ENCODE measurements around the gene ITGA8. TPM values are rescaled to one million over a fixed set of nuclear protein-coding genes. Genes with fewer than 3 reads are reported as not detected.

ITGA8 gene
- total RNA-seq, 1 donor, result 2.5 TPM

- Histone ChIP-seq H3K27me3 (ENCODE audit: insufficient read depth, low read length) (peaks cover 13% of the 10 kb centered on the region), H3K4me3 (ENCODE audit: insufficient read depth, low read length) (no peak overlapping the region), H3K27ac (ENCODE audit: low read depth, low read length) (no peak overlapping the region), H3K36me3 (ENCODE audit: insufficient read depth, low read length) (no peaks in the 10 kb centered on the region), H3K4me2 (ENCODE audit: insufficient read depth, low read length) (no peak overlapping the region), H3K4me1 (ENCODE audit: insufficient read depth, low read length) (peaks cover 25% of the 10 kb centered on the region), H3K79me2 (ENCODE audit: insufficient read depth, low read length) (no peaks in the 10 kb centered on the region), H3K9me3 (ENCODE audit: low read depth, low read length) (no peaks in the 10 kb centered on the region), H2AFZ (ENCODE audit: low read length) (no peak overlapping the region), H4K20me1 (ENCODE audit: insufficient read depth, low read length) (no peaks in the 10 kb centered on the region)
- DNase-seq (ENCODE audit: insufficient read length, low spot score, missing footprints), result no peak
- TF ChIP-seq, protein P1, sequence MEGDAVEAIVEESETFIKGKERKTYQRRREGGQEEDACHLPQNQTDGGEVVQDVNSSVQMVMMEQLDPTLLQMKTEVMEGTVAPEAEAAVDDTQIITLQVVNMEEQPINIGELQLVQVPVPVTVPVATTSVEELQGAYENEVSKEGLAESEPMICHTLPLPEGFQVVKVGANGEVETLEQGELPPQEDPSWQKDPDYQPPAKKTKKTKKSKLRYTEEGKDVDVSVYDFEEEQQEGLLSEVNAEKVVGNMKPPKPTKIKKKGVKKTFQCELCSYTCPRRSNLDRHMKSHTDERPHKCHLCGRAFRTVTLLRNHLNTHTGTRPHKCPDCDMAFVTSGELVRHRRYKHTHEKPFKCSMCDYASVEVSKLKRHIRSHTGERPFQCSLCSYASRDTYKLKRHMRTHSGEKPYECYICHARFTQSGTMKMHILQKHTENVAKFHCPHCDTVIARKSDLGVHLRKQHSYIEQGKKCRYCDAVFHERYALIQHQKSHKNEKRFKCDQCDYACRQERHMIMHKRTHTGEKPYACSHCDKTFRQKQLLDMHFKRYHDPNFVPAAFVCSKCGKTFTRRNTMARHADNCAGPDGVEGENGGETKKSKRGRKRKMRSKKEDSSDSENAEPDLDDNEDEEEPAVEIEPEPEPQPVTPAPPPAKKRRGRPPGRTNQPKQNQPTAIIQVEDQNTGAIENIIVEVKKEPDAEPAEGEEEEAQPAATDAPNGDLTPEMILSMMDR (IDR thresholded peaks at IDR 0.05; ENCODE audit: extremely low read depth, low read depth, low read length), result no peak
These were observed 245.1 kb downstream of the ITGA8 start for GRCh38 chr10:15474671-15475070.

GRCh38 chr10:15473396-15473767 is 246.3 kb downstream of the ITGA8 start:
- TF ChIP-seq, protein P1 (IDR thresholded peaks at IDR 0.05; ENCODE audit: extremely low read depth, low read depth, low read length), result no peak
- peak overlapping the region; percentile 69 for H3K4me2 ChIP-seq (ENCODE audit: insufficient read depth, low read length)

DNA sequence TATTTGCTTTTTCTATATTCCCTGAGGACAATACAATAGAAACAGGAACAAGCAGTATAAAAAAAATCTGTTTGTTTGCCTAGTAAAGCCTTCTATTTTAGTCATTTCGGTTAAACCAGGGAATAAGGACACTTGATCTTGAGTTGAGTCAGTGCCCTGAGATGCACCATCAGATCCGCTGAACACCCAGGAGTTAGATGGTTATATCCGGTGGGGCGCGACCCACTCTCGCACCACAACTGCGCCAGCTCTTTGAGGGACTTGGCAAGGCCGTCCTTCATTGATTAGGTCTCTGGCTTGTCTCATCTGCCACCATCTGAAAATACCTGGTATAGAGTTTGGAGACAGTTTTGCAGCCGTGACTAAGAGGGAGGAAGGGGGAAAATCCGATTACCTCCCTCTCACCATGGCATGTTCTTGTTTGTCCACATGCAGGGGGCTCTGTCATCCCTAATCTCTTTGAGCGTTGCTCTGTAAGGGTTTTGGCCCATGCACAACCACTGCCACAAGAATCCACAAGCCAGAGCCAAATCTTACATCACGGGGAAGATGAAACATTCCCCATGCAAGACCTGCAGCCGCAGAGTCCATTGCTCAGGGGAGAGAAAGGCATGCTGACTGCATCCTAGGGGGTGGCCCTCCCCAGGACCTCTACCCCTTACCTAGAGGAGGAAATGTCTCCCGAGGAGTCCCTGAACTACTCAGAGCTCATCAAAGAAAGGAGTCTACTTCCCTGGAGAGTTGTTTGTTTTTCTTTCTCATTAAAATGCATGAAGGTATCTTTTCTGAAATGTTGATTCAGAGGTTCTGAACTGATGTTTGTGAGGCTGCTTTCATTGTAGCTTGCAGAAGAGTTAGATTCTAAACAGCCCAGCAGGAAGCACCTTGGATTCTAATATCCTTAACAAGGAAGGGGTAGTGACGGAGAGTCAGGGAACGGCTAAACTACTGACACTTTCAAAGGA is 247.0 kb downstream of the ITGA8 start:
- no peak overlapping the region for H2AFZ ChIP-seq (ENCODE audit: low read length)
- H3K4me3 ChIP-seq (ENCODE audit: insufficient read depth, low read length), result peak overlapping the region; percentile 49
- no peaks in the 10 kb centered on the region for H3K9me3 ChIP-seq (ENCODE audit: low read depth, low read length)
- peak overlapping the region; percentile 69 for H3K4me2 ChIP-seq (ENCODE audit: insufficient read depth, low read length)
- H3K27ac ChIP-seq (ENCODE audit: low read depth, low read length), result no peak overlapping the region
- no peaks in the 10 kb centered on the region for H4K20me1 ChIP-seq (ENCODE audit: insufficient read depth, low read length)
- peaks cover 3% of the 10 kb centered on the region for H3K27me3 ChIP-seq (ENCODE audit: insufficient read depth, low read length)
- no peaks in the 10 kb centered on the region for H3K36me3 ChIP-seq (ENCODE audit: insufficient read depth, low read length)
- DNase-seq (ENCODE audit: insufficient read length, low spot score, missing footprints), result peak; percentile 50
- TF ChIP-seq, protein P1 (IDR thresholded peaks at IDR 0.05; ENCODE audit: extremely low read depth, low read depth, low read length), result no peak
- no peaks in the 10 kb centered on the region for H3K79me2 ChIP-seq (ENCODE audit: insufficient read depth, low read length)
- peaks cover 25% of the 10 kb centered on the region for H3K4me1 ChIP-seq (ENCODE audit: insufficient read depth, low read length)

More at GRCh38 chr10:15473396-15473767, 246.3 kb downstream of the ITGA8 start:
- no peak for DNase-seq (ENCODE audit: insufficient read length, low spot score, missing footprints)
- H3K27ac ChIP-seq (ENCODE audit: low read depth, low read length), result no peak overlapping the region
- peaks cover 4% of the 10 kb centered on the region for H3K27me3 ChIP-seq (ENCODE audit: insufficient read depth, low read length)
- H3K4me3 ChIP-seq (ENCODE audit: insufficient read depth, low read length), result no peak overlapping the region
- no peaks in the 10 kb centered on the region for H4K20me1 ChIP-seq (ENCODE audit: insufficient read depth, low read length)
- no peaks in the 10 kb centered on the region for H3K79me2 ChIP-seq (ENCODE audit: insufficient read depth, low read length)
- no peak overlapping the region for H2AFZ ChIP-seq (ENCODE audit: low read length)
- peaks cover 25% of the 10 kb centered on the region for H3K4me1 ChIP-seq (ENCODE audit: insufficient read depth, low read length)
- no peaks in the 10 kb centered on the region for H3K36me3 ChIP-seq (ENCODE audit: insufficient read depth, low read length)
- no peaks in the 10 kb centered on the region for H3K9me3 ChIP-seq (ENCODE audit: low read depth, low read length)

DNA sequence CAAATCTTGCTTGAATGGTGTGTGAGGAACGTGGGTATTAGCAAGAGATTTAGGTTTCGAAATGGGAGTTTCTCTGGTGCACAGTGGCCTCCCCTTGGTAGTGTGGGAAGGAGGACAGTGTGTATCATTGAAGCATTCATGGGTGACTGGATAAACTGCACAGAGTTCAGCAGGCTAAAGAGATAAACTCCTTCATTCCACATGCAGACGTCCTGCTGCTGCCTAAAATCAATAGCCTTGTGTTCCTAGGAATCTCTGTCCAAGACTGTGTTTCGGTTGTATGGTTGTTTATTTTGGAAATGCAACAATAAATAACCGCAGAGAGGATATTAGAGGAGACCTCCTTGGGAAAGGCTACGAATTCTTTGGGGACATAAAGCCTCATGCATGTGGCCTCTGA is 247.7 kb downstream of the ITGA8 start:
- Histone ChIP-seq H2AFZ (ENCODE audit: low read length) (no peak overlapping the region), H3K4me2 (ENCODE audit: insufficient read depth, low read length) (peak overlapping the region; percentile 69), H3K79me2 (ENCODE audit: insufficient read depth, low read length) (no peaks in the 10 kb centered on the region), H3K36me3 (ENCODE audit: insufficient read depth, low read length) (no peaks in the 10 kb centered on the region), H3K4me1 (ENCODE audit: insufficient read depth, low read length) (peaks cover 25% of the 10 kb centered on the region), H4K20me1 (ENCODE audit: insufficient read depth, low read length) (no peaks in the 10 kb centered on the region), H3K4me3 (ENCODE audit: insufficient read depth, low read length) (no peak overlapping the region), H3K27ac (ENCODE audit: low read depth, low read length) (no peak overlapping the region), H3K27me3 (ENCODE audit: insufficient read depth, low read length) (peaks cover 7% of the 10 kb centered on the region), H3K9me3 (ENCODE audit: low read depth, low read length) (no peaks in the 10 kb centered on the region)
- TF ChIP-seq, protein P1 (IDR thresholded peaks at IDR 0.05; ENCODE audit: extremely low read depth, low read depth, low read length), result no peak
- DNase-seq (ENCODE audit: insufficient read length, low spot score, missing footprints), result peak; percentile 79
